Measurements from ENCODE around the gene TMTC2. TPM values are rescaled to one million over a fixed set of nuclear protein-coding genes. Genes with fewer than 3 reads are reported as not detected.

The TMTC2 gene
- polyA plus RNA-seq, 1 donor from 2014 or later, result 20.6 TPM

DNA sequence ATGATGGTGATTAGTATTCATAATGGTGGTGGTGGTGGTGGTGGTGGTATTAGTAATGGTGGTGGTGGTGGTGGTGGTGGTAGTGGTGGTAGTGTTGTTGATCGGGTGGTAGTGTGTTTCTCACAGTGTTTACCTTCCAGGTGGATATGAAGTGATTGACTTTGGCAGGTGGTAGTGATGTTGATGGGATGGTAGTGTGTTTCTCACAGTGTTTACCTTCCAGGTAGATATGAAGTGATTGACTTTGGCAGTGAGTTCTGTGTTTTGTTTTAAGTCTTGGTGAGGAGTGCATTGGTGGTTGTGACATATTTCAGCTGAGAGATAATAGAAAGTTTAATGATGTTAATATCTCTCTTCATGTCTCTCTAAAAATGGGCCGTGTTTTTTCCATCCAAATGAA is 189.4 kb downstream of the TMTC2 start:
- no peak overlapping the region for H3K4me2 ChIP-seq (ENCODE audit: low read length)
- no peak overlapping the region for H3K4me3 ChIP-seq (ENCODE audit: low read length)
- no peaks in the 10 kb centered on the region for H3K27me3 ChIP-seq (ENCODE audit: insufficient read depth, low read depth, low read length)
- H3K79me2 ChIP-seq (replicated peaks; ENCODE audit: insufficient read depth, low read length), result peaks cover 23% of the 10 kb centered on the region
- TF ChIP-seq EP300 (conservative IDR thresholded peaks at IDR 0.05; ENCODE audit: poor library complexity, severe bottlenecking) (no peak), POLR2AphosphoS5 (IDR thresholded peaks at IDR 0.05) (no peak), MXI1 (conservative IDR thresholded peaks at IDR 0.05; ENCODE audit: poor library complexity, severe bottlenecking) (no peak), SMC3 (conservative IDR thresholded peaks at IDR 0.05; ENCODE audit: poor library complexity) (no peak), RAD21 (conservative IDR thresholded peaks at IDR 0.05) (no peak), EZH2 (IDR thresholded peaks at IDR 0.05; ENCODE audit: borderline replicate concordance, insufficient read depth, low read length, poor library complexity, severe bottlenecking) (no peak), TAF1 (IDR thresholded peaks at IDR 0.05; ENCODE audit: low read depth) (no peak)
- TF ChIP-seq, protein P1, sequence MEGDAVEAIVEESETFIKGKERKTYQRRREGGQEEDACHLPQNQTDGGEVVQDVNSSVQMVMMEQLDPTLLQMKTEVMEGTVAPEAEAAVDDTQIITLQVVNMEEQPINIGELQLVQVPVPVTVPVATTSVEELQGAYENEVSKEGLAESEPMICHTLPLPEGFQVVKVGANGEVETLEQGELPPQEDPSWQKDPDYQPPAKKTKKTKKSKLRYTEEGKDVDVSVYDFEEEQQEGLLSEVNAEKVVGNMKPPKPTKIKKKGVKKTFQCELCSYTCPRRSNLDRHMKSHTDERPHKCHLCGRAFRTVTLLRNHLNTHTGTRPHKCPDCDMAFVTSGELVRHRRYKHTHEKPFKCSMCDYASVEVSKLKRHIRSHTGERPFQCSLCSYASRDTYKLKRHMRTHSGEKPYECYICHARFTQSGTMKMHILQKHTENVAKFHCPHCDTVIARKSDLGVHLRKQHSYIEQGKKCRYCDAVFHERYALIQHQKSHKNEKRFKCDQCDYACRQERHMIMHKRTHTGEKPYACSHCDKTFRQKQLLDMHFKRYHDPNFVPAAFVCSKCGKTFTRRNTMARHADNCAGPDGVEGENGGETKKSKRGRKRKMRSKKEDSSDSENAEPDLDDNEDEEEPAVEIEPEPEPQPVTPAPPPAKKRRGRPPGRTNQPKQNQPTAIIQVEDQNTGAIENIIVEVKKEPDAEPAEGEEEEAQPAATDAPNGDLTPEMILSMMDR (IDR thresholded peaks at IDR 0.05; ENCODE audit: poor library complexity, severe bottlenecking), result no peak
- TF ChIP-seq, protein P2, sequence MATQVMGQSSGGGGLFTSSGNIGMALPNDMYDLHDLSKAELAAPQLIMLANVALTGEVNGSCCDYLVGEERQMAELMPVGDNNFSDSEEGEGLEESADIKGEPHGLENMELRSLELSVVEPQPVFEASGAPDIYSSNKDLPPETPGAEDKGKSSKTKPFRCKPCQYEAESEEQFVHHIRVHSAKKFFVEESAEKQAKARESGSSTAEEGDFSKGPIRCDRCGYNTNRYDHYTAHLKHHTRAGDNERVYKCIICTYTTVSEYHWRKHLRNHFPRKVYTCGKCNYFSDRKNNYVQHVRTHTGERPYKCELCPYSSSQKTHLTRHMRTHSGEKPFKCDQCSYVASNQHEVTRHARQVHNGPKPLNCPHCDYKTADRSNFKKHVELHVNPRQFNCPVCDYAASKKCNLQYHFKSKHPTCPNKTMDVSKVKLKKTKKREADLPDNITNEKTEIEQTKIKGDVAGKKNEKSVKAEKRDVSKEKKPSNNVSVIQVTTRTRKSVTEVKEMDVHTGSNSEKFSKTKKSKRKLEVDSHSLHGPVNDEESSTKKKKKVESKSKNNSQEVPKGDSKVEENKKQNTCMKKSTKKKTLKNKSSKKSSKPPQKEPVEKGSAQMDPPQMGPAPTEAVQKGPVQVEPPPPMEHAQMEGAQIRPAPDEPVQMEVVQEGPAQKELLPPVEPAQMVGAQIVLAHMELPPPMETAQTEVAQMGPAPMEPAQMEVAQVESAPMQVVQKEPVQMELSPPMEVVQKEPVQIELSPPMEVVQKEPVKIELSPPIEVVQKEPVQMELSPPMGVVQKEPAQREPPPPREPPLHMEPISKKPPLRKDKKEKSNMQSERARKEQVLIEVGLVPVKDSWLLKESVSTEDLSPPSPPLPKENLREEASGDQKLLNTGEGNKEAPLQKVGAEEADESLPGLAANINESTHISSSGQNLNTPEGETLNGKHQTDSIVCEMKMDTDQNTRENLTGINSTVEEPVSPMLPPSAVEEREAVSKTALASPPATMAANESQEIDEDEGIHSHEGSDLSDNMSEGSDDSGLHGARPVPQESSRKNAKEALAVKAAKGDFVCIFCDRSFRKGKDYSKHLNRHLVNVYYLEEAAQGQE (IDR thresholded peaks at IDR 0.05; ENCODE audit: borderline replicate concordance), result no peak
- H3K9me2 ChIP-seq (ENCODE audit: insufficient read depth, low read length), result no peaks in the 10 kb centered on the region
- H2AFZ ChIP-seq (ENCODE audit: low read depth, low read length), result no peak overlapping the region
- no peaks in the 10 kb centered on the region for H3K9me3 ChIP-seq (ENCODE audit: low read length)
- no peaks in the 10 kb centered on the region for H3K36me3 ChIP-seq (ENCODE audit: insufficient read depth, low read length)
- peaks cover 9% of the 10 kb centered on the region for H3F3A ChIP-seq (ENCODE audit: insufficient read depth, low read length, poor library complexity, severe bottlenecking)
- H3K9ac ChIP-seq (ENCODE audit: low read length), result no peak overlapping the region
- no peaks in the 10 kb centered on the region for H4K20me1 ChIP-seq (ENCODE audit: insufficient read depth)
- no peak overlapping the region for H3K27ac ChIP-seq (ENCODE audit: low read length)

DNA sequence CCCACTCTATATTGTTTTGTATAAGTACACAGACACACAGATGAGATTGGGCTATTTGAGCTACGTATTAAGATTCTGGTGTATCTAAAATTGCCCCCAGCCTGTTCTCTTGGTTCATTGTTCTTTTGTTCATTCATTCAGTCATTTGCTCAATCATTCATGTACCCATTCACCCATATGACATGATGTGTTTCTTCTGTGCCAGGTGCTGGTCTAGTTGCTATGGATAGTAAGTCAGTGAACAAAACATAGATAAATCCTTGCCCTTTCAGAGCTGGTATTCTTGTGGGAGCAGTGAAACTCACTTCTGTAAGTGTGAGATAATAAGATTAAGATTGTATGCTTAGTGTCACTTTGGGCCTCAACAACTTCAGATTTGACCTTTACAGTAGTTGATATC is 191.3 kb downstream of the TMTC2 start:
- H3K79me2 ChIP-seq (replicated peaks; ENCODE audit: insufficient read depth, low read length), result peaks cover 23% of the 10 kb centered on the region

More for the DNA sequence above, 191.3 kb downstream of the TMTC2 start:
- Histone ChIP-seq H3K27ac (ENCODE audit: low read length) (no peak overlapping the region), H3K9ac (ENCODE audit: low read length) (no peak overlapping the region), H3K27me3 (ENCODE audit: insufficient read depth, low read depth, low read length) (no peaks in the 10 kb centered on the region), H2AFZ (ENCODE audit: low read depth, low read length) (no peak overlapping the region), H3K9me2 (ENCODE audit: insufficient read depth, low read length) (no peaks in the 10 kb centered on the region), H3K36me3 (ENCODE audit: insufficient read depth, low read length) (no peaks in the 10 kb centered on the region), H3K9me3 (ENCODE audit: low read length) (no peaks in the 10 kb centered on the region), H3F3A (ENCODE audit: insufficient read depth, low read length, poor library complexity, severe bottlenecking) (peaks cover 4% of the 10 kb centered on the region), H3K4me2 (ENCODE audit: low read length) (no peak overlapping the region), H4K20me1 (ENCODE audit: insufficient read depth) (no peaks in the 10 kb centered on the region), H3K4me3 (ENCODE audit: low read length) (no peak overlapping the region)
- TF ChIP-seq EP300 (conservative IDR thresholded peaks at IDR 0.05; ENCODE audit: poor library complexity, severe bottlenecking) (no peak), SMC3 (conservative IDR thresholded peaks at IDR 0.05; ENCODE audit: poor library complexity) (no peak), TAF1 (IDR thresholded peaks at IDR 0.05; ENCODE audit: low read depth) (no peak), MXI1 (conservative IDR thresholded peaks at IDR 0.05; ENCODE audit: poor library complexity, severe bottlenecking) (no peak), POLR2AphosphoS5 (IDR thresholded peaks at IDR 0.05) (no peak), RAD21 (conservative IDR thresholded peaks at IDR 0.05) (no peak), EZH2 (IDR thresholded peaks at IDR 0.05; ENCODE audit: borderline replicate concordance, insufficient read depth, low read length, poor library complexity, severe bottlenecking) (no peak)
- TF ChIP-seq, protein P1 (IDR thresholded peaks at IDR 0.05; ENCODE audit: poor library complexity, severe bottlenecking), result no peak
- TF ChIP-seq, protein P2 (IDR thresholded peaks at IDR 0.05; ENCODE audit: borderline replicate concordance), result no peak
